Right ventricle myocardium inferior (tissue), 1 donor: ENCODE data around the gene MKKS. TPM values are rescaled to one million over a fixed set of nuclear protein-coding genes. Genes with fewer than 3 reads are reported as not detected.

Source experiments
- ATAC-seq: fragments of 200-7000 bp; cut with Tn5 transposase; one replicate; pipeline ENCODE4 v1.9.1; 2020; ENCODE audit warnings: mild to moderate bottlenecking, moderate library complexity
- DNase-seq: peaks from one replicate; pipeline ENCODE4 v3.0.0; 2021; ENCODE audit errors: missing footprints
- intact Hi-C: fragments of 100-400 bp; cut with DNase I; formaldehyde crosslinking; loops from one replicate; pipeline ENCODE4 v1.11.0; 2022
- total RNA-seq: library from RNA; stranded (reverse); fragmentation: NEBNext Ultra II Directional; extraction: Animal tissue kit (Norgen Biotek cat#: 25700); gene quantifications from one replicate; pipeline ENCODE4 v1.2.1, GENCODE V29; 2021
- donor health status: DM: no; HTN: yes; CAD: no; lungs with severe emphysema.

Gene MKKS
- total RNA-seq, 1 donor from 2014 or later = 27.4 TPM

- intact Hi-C loops = loop anchor here (10.0 kb wide), 1 partner anchor 1082 kb away; no protein-coding TSS in a partner anchor
- DNase-seq = no peak
- ATAC-seq = no peak
These were observed 28.5 kb upstream of the MKKS start for GRCh38 chr20:10462516-10462915.

- ATAC-seq = no peak
- DNase-seq = no peak
- intact Hi-C loops = loop anchor here (10.0 kb wide), 1 partner anchor 1083 kb away; no protein-coding TSS in a partner anchor
These were observed 27.5 kb upstream of the MKKS start for GRCh38 chr20:10461495-10461894.

GRCh38 chr20:10454151-10454750 lies 20.2 kb upstream of the MKKS start:
- intact Hi-C loops = no loop called here
- ATAC-seq (no peak), DNase-seq (no peak)

GRCh38 chr20:10453241-10453640 lies 19.2 kb upstream of the MKKS start:
- ATAC-seq (no peak), DNase-seq (no peak)
- intact Hi-C loops = no loop called here

- intact Hi-C loops = no loop called here
- ATAC-seq = no peak
- DNase-seq = no peak
These were observed 15.2 kb upstream of the MKKS start for GRCh38 chr20:10449270-10449669.

GRCh38 chr20:10448270-10449156 lies 14.5 kb upstream of the MKKS start:
- intact Hi-C loops = no loop called here
- DNase-seq (no peak), ATAC-seq (no peak)

GRCh38 chr20:10447028-10447427 lies 13.0 kb upstream of the MKKS start:
- intact Hi-C loops = no loop called here
- ATAC-seq (no peak), DNase-seq (no peak)

- ATAC-seq = no peak
- intact Hi-C loops = no loop called here
- DNase-seq = no peak
These were observed 11.7 kb upstream of the MKKS start for GRCh38 chr20:10445758-10446157.

- DNase-seq = no peak
- ATAC-seq = no peak
- intact Hi-C loops = no loop called here
These were observed 9.9 kb upstream of the MKKS start for GRCh38 chr20:10443936-10444335.

GRCh38 chr20:10438217-10438616 lies 4.2 kb upstream of the MKKS start:
- intact Hi-C loops = no loop called here
- no peak for ATAC-seq

GRCh38 chr20:10436053-10436699 lies 2.2 kb upstream of the MKKS start:
- intact Hi-C loops = no loop called here
- DNase-seq (no peak), ATAC-seq (no peak)

More at GRCh38 chr20:10438217-10438616, 4.2 kb upstream of the MKKS start:
- no peak for DNase-seq

GRCh38 chr20:10434832-10435812 lies 1.1 kb upstream of the MKKS start, which contains the start of gene SLX4IP:
Gene SLX4IP (plus strand): TSS chr20:10435305. CDS start chr20:10458205, 22,900 bp downstream.
- intact Hi-C loops = no loop called here
- ATAC-seq (peak; percentile 86), DNase-seq (peak; percentile 90)

GRCh38 chr20:10434467-10434831 lies 427 bp upstream of the MKKS start:
- peak; percentile 96 for ATAC-seq
- peak; percentile 90 for DNase-seq
- intact Hi-C loops = no loop called here

GRCh38 chr20:10433014-10433622 lies 904 bp downstream of the MKKS start:
- ATAC-seq (no peak), DNase-seq (no peak)
- intact Hi-C loops = no loop called here

- intact Hi-C loops = no loop called here
- ATAC-seq (no peak), DNase-seq (no peak)
These were observed 1.9 kb downstream of the MKKS start for GRCh38 chr20:10432079-10432478.

- intact Hi-C loops = no loop called here
- ATAC-seq = no peak
- no peak for DNase-seq
These were observed 3.3 kb downstream of the MKKS start for GRCh38 chr20:10430704-10431103.

GRCh38 chr20:10430000-10430466 lies 4.0 kb downstream of the MKKS start:
- DNase-seq = no peak
- ATAC-seq = no peak
- intact Hi-C loops = loop anchor here (5.0 kb wide), 1 partner anchor 453 kb away; no protein-coding TSS in a partner anchor

GRCh38 chr20:10429443-10429981 lies 4.5 kb downstream of the MKKS start:
- ATAC-seq (no peak), DNase-seq (no peak)
- intact Hi-C loops = loop anchor here (5.0 kb wide), 1 partner anchor 452 kb away; no protein-coding TSS in a partner anchor
